Prostate gland (tissue), 2 donors: ENCODE results near the gene SP6. TPM values are rescaled to one million over a fixed set of nuclear protein-coding genes. Genes with fewer than 3 reads are reported as not detected.

ENCODE experiments used
- DNase-seq: peaks from one replicate; pipeline ENCODE4 v3.0.0-alpha.2; 2019; ENCODE audit warnings: low spot score
- H3K27ac ChIP-seq, 2 donors: fragments of 200-600 bp; sonication (generic); 2 replicates each; pipeline ENCODE4 v1.5.1; 2017 to 2019
- H3K27me3 ChIP-seq: fragments of 200-600 bp; sonication (generic); replicated peaks from 2 replicates; pipeline ENCODE4 v1.5.1; 2019; ENCODE audit not compliant: insufficient read depth
- H3K36me3 ChIP-seq, 2 donors: fragments of 200-600 bp; sonication (generic); 1 replicate in 1 of 2; 2 replicates in 1 of 2; pipeline versions ENCODE4 v1.5.1 to v1.8.1; 2017 to 2019
- H3K4me1 ChIP-seq: fragments of 200-600 bp; sonication (generic); replicated peaks from 2 replicates; pipeline ENCODE4 v1.5.1; 2019
- H3K4me3 ChIP-seq, 2 donors: fragments of 200-600 bp; sonication (generic); 2 replicates each; pipeline ENCODE4 v1.5.1; 2017 to 2019
- H3K9me3 ChIP-seq: fragments of 200-600 bp; sonication (generic); 2 replicates; pipeline ENCODE4 v1.5.1; 2017
- POLR2A ChIP-seq: fragments of 450-650 bp; IDR thresholded peaks from one replicate; pipeline ENCODE4 v1.6.1; 2016; ENCODE audit warnings: antibody characterized with exemption, mild to moderate bottlenecking
- POLR2AphosphoS5 ChIP-seq: sonication (generic); formaldehyde crosslinking; IDR thresholded peaks from one replicate; pipeline ENCODE4 v1.6.1; 2017; ENCODE audit warnings: antibody characterized with exemption
- WGBS: methylation state at CpG from one replicate; pipeline ENCODE4 v1.1.5; 2018; 5-methylcytosine and 5-hydroxymethylcytosine counted together
- intact Hi-C: fragments of 100-400 bp; cut with DNase I; formaldehyde crosslinking; loops from one replicate; pipeline ENCODE4 v1.14.2; 2022
- total RNA-seq, 2 donors: library from RNA; depleted of rRNA; stranded (reverse); fragments of >200 nt; gene quantifications; one replicate each; pipeline ENCODE4 v1.1.0, GENCODE V29; 2016
- TF ChIP-seq, protein P1 (sequence below), 4 experiments: fragments of 200-600 bp in 2 of 4; fragments of 450-650 bp in 2 of 4; sonication (generic) in 2 of 4; IDR thresholded peaks; 1 replicate in 3 of 4; 2 replicates in 1 of 4; pipeline ENCODE4 v1.5.1; 2016 to 2019; ENCODE audit warnings: antibody characterized with exemption in 4 of 4, mild to moderate bottlenecking in 2 of 4, moderate library complexity in 2 of 4

SP6 gene
- total RNA-seq, 2 donors from 2014 or later: 1.4 to 3.1 TPM

DNA sequence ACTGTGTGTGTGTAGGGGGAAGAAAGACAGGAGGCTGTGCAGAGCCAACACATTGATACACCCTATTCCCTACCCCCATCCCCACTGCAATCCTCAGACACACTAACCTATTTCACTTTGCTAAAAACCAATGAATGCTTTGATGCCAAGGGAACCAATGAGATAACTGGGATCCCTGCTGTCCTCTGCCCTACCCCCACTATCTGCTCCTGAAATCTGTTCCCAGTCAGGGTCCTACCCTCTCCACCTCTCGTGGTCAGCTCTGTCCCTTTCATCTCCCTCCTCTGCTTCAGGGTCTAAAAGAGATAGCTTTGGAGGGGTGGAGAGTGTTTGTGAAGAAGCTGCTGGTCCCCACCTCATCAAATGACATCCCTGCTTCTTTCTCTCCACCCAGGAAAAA is 19.1 kb upstream of the SP6 start:
- H3K4me3 ChIP-seq: no peak overlapping the region
- no peaks in the 10 kb centered on the region for H3K9me3 ChIP-seq
- intact Hi-C loops: no loop called here
- no peak overlapping the region for H3K27ac ChIP-seq
- WGBS: 54% methylated on average over 1 of the region's 1 CpG
- H3K27me3 ChIP-seq: peaks cover 10% of the 10 kb centered on the region
- no peak for DNase-seq
- H3K4me1 ChIP-seq: peaks cover 5% of the 10 kb centered on the region
- no peak for TF ChIP-seq POLR2A
- TF ChIP-seq, protein P1, sequence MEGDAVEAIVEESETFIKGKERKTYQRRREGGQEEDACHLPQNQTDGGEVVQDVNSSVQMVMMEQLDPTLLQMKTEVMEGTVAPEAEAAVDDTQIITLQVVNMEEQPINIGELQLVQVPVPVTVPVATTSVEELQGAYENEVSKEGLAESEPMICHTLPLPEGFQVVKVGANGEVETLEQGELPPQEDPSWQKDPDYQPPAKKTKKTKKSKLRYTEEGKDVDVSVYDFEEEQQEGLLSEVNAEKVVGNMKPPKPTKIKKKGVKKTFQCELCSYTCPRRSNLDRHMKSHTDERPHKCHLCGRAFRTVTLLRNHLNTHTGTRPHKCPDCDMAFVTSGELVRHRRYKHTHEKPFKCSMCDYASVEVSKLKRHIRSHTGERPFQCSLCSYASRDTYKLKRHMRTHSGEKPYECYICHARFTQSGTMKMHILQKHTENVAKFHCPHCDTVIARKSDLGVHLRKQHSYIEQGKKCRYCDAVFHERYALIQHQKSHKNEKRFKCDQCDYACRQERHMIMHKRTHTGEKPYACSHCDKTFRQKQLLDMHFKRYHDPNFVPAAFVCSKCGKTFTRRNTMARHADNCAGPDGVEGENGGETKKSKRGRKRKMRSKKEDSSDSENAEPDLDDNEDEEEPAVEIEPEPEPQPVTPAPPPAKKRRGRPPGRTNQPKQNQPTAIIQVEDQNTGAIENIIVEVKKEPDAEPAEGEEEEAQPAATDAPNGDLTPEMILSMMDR (IDR thresholded peaks at IDR 0.05): no peak
- no peak for TF ChIP-seq POLR2AphosphoS5
- H3K36me3 ChIP-seq: no peaks in the 10 kb centered on the region

DNA sequence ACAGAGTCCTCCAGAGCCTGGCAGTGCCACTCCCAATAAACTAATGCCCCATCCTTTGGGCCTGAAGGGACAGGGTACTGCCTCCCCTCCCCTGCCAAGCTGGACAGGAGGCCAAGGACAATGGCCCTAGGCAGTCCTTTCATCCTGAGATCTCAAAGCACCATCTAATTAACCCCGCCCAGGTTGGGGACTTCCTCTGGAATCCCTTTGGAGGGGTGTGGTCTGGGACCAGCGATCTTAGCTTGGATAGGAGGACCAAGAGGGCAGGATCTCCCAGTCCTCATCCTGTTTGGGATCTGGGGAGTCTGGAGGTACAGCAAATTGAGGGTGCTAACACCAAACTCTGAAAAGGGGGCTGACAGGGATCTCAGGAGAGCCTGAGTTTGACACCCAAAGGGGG is 18.2 kb upstream of the SP6 start:
- TF ChIP-seq POLR2A (no peak), POLR2AphosphoS5 (no peak)
- TF ChIP-seq, protein P1 (IDR thresholded peaks at IDR 0.05): no peak
- H3K9me3 ChIP-seq: no peaks in the 10 kb centered on the region
- peaks cover 10% of the 10 kb centered on the region for H3K27me3 ChIP-seq
- H3K27ac ChIP-seq: no peak overlapping the region
- DNase-seq: no peak
- no peaks in the 10 kb centered on the region for H3K36me3 ChIP-seq
- peaks cover 5% of the 10 kb centered on the region for H3K4me1 ChIP-seq
- intact Hi-C loops: no loop called here
- H3K4me3 ChIP-seq: no peak overlapping the region
- WGBS: 59% methylated on average over 2 of the region's 2 CpGs

DNA sequence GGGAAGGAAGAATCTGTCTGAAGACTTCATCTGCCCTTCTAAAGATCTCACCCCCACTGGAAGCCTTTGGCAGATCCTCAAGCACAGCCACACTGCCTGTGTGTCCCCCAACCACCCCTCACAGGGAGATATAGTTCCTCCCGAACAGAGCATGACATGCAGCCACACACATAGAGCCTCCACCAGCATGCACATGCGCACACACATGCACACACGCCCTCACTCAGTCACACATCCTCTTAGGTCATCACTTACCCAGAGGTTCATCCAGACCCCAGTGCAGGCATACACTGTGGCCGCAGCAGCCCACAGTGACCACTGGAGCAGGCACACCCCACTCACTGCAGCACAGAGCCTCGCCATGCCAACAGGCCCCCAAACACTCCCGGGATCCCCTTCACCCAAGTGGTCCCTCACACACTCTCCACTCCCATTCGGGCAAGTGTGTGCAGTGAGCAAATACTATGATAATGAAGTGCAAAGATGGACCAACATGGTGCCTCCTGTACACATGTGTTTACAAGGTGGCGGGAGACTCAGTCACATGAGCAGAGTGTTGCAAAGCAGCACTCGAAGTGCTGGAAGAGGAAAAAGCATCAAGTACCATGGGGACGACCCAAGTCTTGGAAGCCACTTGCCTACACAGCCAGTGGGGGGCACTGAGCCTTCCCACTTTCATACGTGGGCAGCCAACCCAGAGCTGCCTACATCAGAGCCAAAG is 17.0 kb upstream of the SP6 start:
- H3K36me3 ChIP-seq: no peaks in the 10 kb centered on the region
- H3K4me1 ChIP-seq: peaks cover 5% of the 10 kb centered on the region
- no peak for TF ChIP-seq POLR2AphosphoS5
- TF ChIP-seq, protein P1 (IDR thresholded peaks at IDR 0.05): no peak
- TF ChIP-seq POLR2A: no peak
- WGBS: 82% methylated on average over 9 of the region's 11 CpGs
- H3K27me3 ChIP-seq: peaks cover 10% of the 10 kb centered on the region
- intact Hi-C loops: no loop called here
- no peak overlapping the region for H3K4me3 ChIP-seq
- DNase-seq: no peak
- no peak overlapping the region for H3K27ac ChIP-seq
- no peaks in the 10 kb centered on the region for H3K9me3 ChIP-seq

DNA sequence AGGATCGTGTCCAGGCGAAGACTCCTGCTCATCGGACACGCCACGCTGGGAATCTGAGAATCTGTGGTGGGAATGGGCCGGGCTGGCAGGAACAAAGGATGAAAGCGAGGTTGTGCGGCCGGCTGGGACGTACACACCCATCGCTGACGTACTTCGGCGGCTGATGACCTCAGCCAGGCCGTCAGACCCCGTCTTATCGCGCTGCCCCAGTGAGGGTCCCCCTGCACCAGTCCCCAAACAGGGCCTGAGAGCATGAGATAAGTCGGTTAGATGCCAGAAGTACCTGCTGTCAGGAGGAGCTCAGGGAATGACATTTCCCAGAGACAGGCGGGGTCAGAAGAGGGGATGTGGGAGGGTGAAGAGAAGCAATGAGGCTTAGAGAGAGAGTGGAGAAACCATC is 16.0 kb upstream of the SP6 start:
- no peaks in the 10 kb centered on the region for H3K9me3 ChIP-seq
- H3K27me3 ChIP-seq: peaks cover 5% of the 10 kb centered on the region
- intact Hi-C loops: no loop called here
- no peak for DNase-seq
- H3K4me3 ChIP-seq: no peak overlapping the region
- no peak overlapping the region for H3K27ac ChIP-seq
- H3K36me3 ChIP-seq: no peaks in the 10 kb centered on the region
- 48% methylated on average over 14 of the region's 20 CpGs for WGBS
- no peak for TF ChIP-seq POLR2AphosphoS5
- TF ChIP-seq, protein P1 (IDR thresholded peaks at IDR 0.05): no peak
- TF ChIP-seq POLR2A: no peak
- H3K4me1 ChIP-seq: no peaks in the 10 kb centered on the region

DNA sequence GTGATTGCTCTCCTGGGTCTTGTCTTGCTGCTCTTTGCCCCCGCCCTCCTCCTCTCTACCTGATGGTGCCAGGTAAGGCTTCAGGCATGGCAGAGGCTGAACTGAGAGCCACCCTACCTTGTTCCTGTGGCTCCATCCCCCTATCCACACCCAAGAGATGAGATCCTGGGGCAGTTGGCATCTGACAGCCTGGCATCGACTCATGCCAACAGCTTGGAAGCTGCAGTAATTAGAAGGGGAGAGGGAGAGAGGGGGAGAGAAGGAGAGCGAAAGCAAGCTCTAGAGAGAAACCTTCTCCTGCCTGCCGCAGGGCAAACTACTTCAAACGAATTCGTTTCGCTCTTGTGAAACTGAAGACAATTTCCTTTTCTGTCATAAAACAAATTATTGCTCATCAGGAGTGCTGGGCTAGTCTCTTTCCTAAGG is 13.8 kb upstream of the SP6 start:
- no peaks in the 10 kb centered on the region for H3K9me3 ChIP-seq
- DNase-seq: no peak
- no peak overlapping the region for H3K4me3 ChIP-seq
- TF ChIP-seq, protein P1 (IDR thresholded peaks at IDR 0.05): no peak
- TF ChIP-seq POLR2AphosphoS5 (no peak), POLR2A (no peak)
- no peaks in the 10 kb centered on the region for H3K4me1 ChIP-seq
- no peaks in the 10 kb centered on the region for H3K36me3 ChIP-seq
- H3K27ac ChIP-seq: no peak overlapping the region
- peaks cover 5% of the 10 kb centered on the region for H3K27me3 ChIP-seq
- WGBS: 19% methylated on average over 7 of the region's 7 CpGs
- intact Hi-C loops: no loop called here
